HG03025 (cell line): ENCODE measurements around the gene DIS3L2.

Source experiments
- ATAC-seq: cut with Tn5 transposase; IDR thresholded peaks from one replicate; pipeline ENCODE4 v1.9.1; 2021; ENCODE audit warnings: mild to moderate bottlenecking, moderate library complexity; ENCODE audit not compliant: unreplicated experiment, low FRiP score

DIS3L2 gene

GRCh38 chr2:231951452-231952035, 10.0 kb upstream of the DIS3L2 start:
- ATAC-seq, result no peak

GRCh38 chr2:231955758-231956472, 5.6 kb upstream of the DIS3L2 start:
- no peak for ATAC-seq

GRCh38 chr2:231957913-231958763, 3.4 kb upstream of the DIS3L2 start:
- no peak for ATAC-seq

GRCh38 chr2:231960810-231961348, 634 bp upstream of the DIS3L2 start:
- peak; percentile 13 for ATAC-seq

- ATAC-seq, result no peak
These were observed 3.6 kb downstream of the DIS3L2 start for GRCh38 chr2:231965102-231965501.

GRCh38 chr2:231966886-231967285, 5.4 kb downstream of the DIS3L2 start:
- ATAC-seq, result no peak

GRCh38 chr2:231968820-231969219, 7.3 kb downstream of the DIS3L2 start:
- ATAC-seq, result no peak

- no peak for ATAC-seq
These were observed 8.9 kb downstream of the DIS3L2 start for GRCh38 chr2:231970461-231970860.

GRCh38 chr2:231975001-231975400, 13.5 kb downstream of the DIS3L2 start:
- no peak for ATAC-seq

- ATAC-seq, result no peak
These were observed 15.9 kb downstream of the DIS3L2 start for GRCh38 chr2:231977430-231977829.

GRCh38 chr2:231984992-231985391, 23.5 kb downstream of the DIS3L2 start:
- ATAC-seq, result no peak

GRCh38 chr2:231985823-231986261, 24.3 kb downstream of the DIS3L2 start:
- ATAC-seq, result no peak

- no peak for ATAC-seq
These were observed 25.7 kb downstream of the DIS3L2 start for GRCh38 chr2:231987124-231987727.

- no peak for ATAC-seq
These were observed 26.8 kb downstream of the DIS3L2 start for GRCh38 chr2:231988179-231988866.

GRCh38 chr2:231991664-231992063, 30.2 kb downstream of the DIS3L2 start:
- ATAC-seq, result no peak

GRCh38 chr2:231992888-231993287, 31.4 kb downstream of the DIS3L2 start:
- no peak for ATAC-seq

GRCh38 chr2:231996797-231997540, 35.5 kb downstream of the DIS3L2 start:
- no peak for ATAC-seq

- ATAC-seq, result no peak
These were observed 36.5 kb downstream of the DIS3L2 start for GRCh38 chr2:231998046-231998445.

- no peak for ATAC-seq
These were observed 38.9 kb downstream of the DIS3L2 start for GRCh38 chr2:232000439-232000838.
